GM12878 (cell line): ENCODE data around the gene CKMT2. TPM values are rescaled to one million over a fixed set of nuclear protein-coding genes. Genes with fewer than 3 reads are reported as not detected.

Source experiments
- ATAC-seq: fragments of 200-7000 bp; cut with Tn5 transposase; 3 replicates; pipeline ENCODE4 v1.9.1; 2020; ENCODE audit warnings: mild to moderate bottlenecking, moderate library complexity
- BruUV-seq: library from RNA; stranded (reverse); fragments of 400-500 nt; replicated peaks from 2 replicates; lab custom pipeline; 2021; lab: Mats Ljungman, UMichigan
- CTCF ChIA-PET: fragments of 300-600 bp; sonication (Branson Sonifier 250); formaldehyde crosslinking; extraction: SDS; loops from one replicate; lab custom pipeline; 2021; ENCODE audit warnings: inconsistent platforms; lab: Yijun Ruan, JAX
- POLR2A ChIA-PET: fragments of 350-600 bp; formaldehyde crosslinking; extraction: SDS; loops from one replicate; lab custom pipeline; 2021; ENCODE audit warnings: inconsistent platforms; lab: Charles Lee
- RAD21 ChIA-PET: fragments of 300-600 bp; sonication (Branson Sonifier 250); formaldehyde crosslinking; loops from one replicate; lab custom pipeline; 2023; ENCODE audit warnings: antibody characterized with exemption; ENCODE audit not compliant: unreplicated experiment; lab: Charles Lee
- SMC1A ChIA-PET: fragments of 300-600 bp; sonication (Branson Sonifier 250); formaldehyde crosslinking; loops from one replicate; lab custom pipeline; 2023; ENCODE audit not compliant: unreplicated experiment, uncharacterized antibody; lab: Charles Lee
- DNase-seq: peaks from one replicate; pipeline ENCODE4 v3.0.0-alpha.2; 2011; ENCODE audit warnings: low read depth, low spot score
- FAIRE-seq: peaks from 3 replicates; lab custom pipeline; 2011; peaks lifted over from hg19 to GRCh38; lab: Jason Lieb, UNC
- H2AFZ ChIP-seq: 2 replicates; pipeline ENCODE4 v1.6.0; 2011; ENCODE audit warnings: low read depth, low read length, control low read depth; ENCODE audit not compliant: control insufficient read depth
- H3K27ac ChIP-seq: 2 replicates; pipeline ENCODE4 v1.5.1; 2011; ENCODE audit warnings: control low read depth; ENCODE audit not compliant: control insufficient read depth, insufficient read depth
- H3K27me3 ChIP-seq, 2 experiments: replicated peaks in 1 of 2; 2 replicates each; pipeline versions ENCODE4 v1.6.0 to v1.6.1; 2011; ENCODE audit warnings: low read length in 1 of 2; ENCODE audit not compliant: control insufficient read depth in 2 of 2, insufficient read depth in 2 of 2
- H3K36me3 ChIP-seq, 2 experiments: 2 replicates each; pipeline ENCODE4 v1.5.1; 2011; ENCODE audit warnings: low read length in 1 of 2; ENCODE audit not compliant: control insufficient read depth in 2 of 2, insufficient read depth in 2 of 2
- H3K4me1 ChIP-seq: 2 replicates; pipeline ENCODE4 v1.6.1; 2011; ENCODE audit warnings: mild to moderate bottlenecking, low read length, moderate library complexity, mixed read lengths; ENCODE audit not compliant: control insufficient read depth, insufficient read depth
- H3K4me2 ChIP-seq: 2 replicates; pipeline ENCODE4 v1.6.0; 2011; ENCODE audit warnings: control low read depth; ENCODE audit not compliant: control insufficient read depth, insufficient read depth
- H3K4me3 ChIP-seq: fragments of 200-600 bp; sonication (generic); 2 replicates; pipeline ENCODE4 v1.5.1; 2016
- H3K79me2 ChIP-seq: 2 replicates; pipeline ENCODE4 v1.6.0; 2011; ENCODE audit warnings: low read length; ENCODE audit not compliant: control insufficient read depth, insufficient read depth
- H3K9ac ChIP-seq: 2 replicates; pipeline ENCODE4 v1.8.0; 2011; ENCODE audit warnings: low read length, control low read depth, mixed read lengths; ENCODE audit not compliant: control insufficient read depth, insufficient read depth
- H3K9me3 ChIP-seq: replicated peaks from 3 replicates; pipeline ENCODE4 v1.5.1; 2011; ENCODE audit warnings: mild to moderate bottlenecking, low read length; ENCODE audit not compliant: control insufficient read depth, insufficient read depth
- H4K20me1 ChIP-seq: 2 replicates; pipeline ENCODE4 v1.6.0; 2011; ENCODE audit not compliant: control insufficient read depth, insufficient read depth
- BCL3 ChIP-seq: IDR thresholded peaks from 2 replicates; pipeline ENCODE4 v1.6.1; 2011; ENCODE audit warnings: borderline replicate concordance, low read depth, mild to moderate bottlenecking, moderate library complexity, low read length; ENCODE audit not compliant: insufficient read depth, poor library complexity, severe bottlenecking
- BRCA1 ChIP-seq: IDR thresholded peaks from 2 replicates; pipeline ENCODE4 v1.6.1; 2011; ENCODE audit warnings: low read depth, low read length, improper control_type of control experiment
- CBX3 ChIP-seq: fragments of 200-600 bp; sonication (generic); IDR thresholded peaks from 2 replicates; pipeline ENCODE4 v1.6.1; 2016; ENCODE audit warnings: low read depth, borderline replicate concordance
- DPF2 ChIP-seq: fragments of 450-650 bp; IDR thresholded peaks from 2 replicates; pipeline ENCODE4 v1.6.1; 2017; ENCODE audit warnings: mild to moderate bottlenecking
- IRF3 ChIP-seq: fragments of 450-650 bp; IDR thresholded peaks from 2 replicates; pipeline ENCODE4 v1.6.1; 2014; ENCODE audit warnings: mild to moderate bottlenecking
- MXI1 ChIP-seq: fragments of 150-350 bp; IDR thresholded peaks from 2 replicates; pipeline ENCODE4 v1.6.1; 2011; ENCODE audit warnings: low read depth, mild to moderate bottlenecking, inconsistent platforms, low read length, improper control_type of control experiment
- SPI1 ChIP-seq: IDR thresholded peaks from 2 replicates; pipeline ENCODE4 v1.6.1; 2011; ENCODE audit warnings: low read depth, mild to moderate bottlenecking, low read length, moderate library complexity, borderline replicate concordance; ENCODE audit not compliant: insufficient read depth
- STAT1 ChIP-seq: fragments of 450-650 bp; conservative IDR thresholded peaks from 2 replicates; pipeline ENCODE4 v1.6.1; 2014; ENCODE audit warnings: antibody characterized with exemption, mild to moderate bottlenecking
- TARDBP ChIP-seq: IDR thresholded peaks from 2 replicates; pipeline ENCODE4 v1.6.1; 2016; ENCODE audit warnings: borderline replicate concordance
- WGBS: methylation state at CpG from one replicate; pipeline ENCODE4 v1.1.6; 2016; ENCODE audit warnings: low lambda C conversion rate; ENCODE audit not compliant: insufficient replicate concordance, insufficient coverage; ENCODE audit errors: missing lambda C conversion rate; 5-methylcytosine and 5-hydroxymethylcytosine counted together
- in situ Hi-C: fragments of 300-500 bp; cut with MboI; formaldehyde crosslinking; loops from 9 replicates; pipeline ENCODE4 v1.14.3; 2018; ENCODE audit warnings: mixed read lengths
- intact Hi-C: fragments of 100-400 bp; cut with micrococcal nuclease; formaldehyde crosslinking; loops from one replicate; pipeline ENCODE4 v1.14.2; 2022; ENCODE audit not compliant: unreplicated experiment
- polyA plus RNA-seq, 11 experiments: library from polyadenylated mRNA; depleted of rRNA in 4 of 11; unstranded in 6 of 11; stranded (reverse) in 5 of 11; fragments of >200 nt; fragmentation: Nextera tagmentation in 4 of 11; fragmentation: Illumina TruSeq in 1 of 11; extraction: Ambion mirVana in 4 of 11; extraction: Trizol in 1 of 11; gene quantifications; 1 replicate in 1 of 11; 2 replicates in 10 of 11; pipeline versions ENCODE4 v1.2.1 to v1.2.3, GENCODE V29; 2011 to 2016; ENCODE audit warnings: inconsistent platforms in 2 of 11, missing spikeins in 2 of 11, low read depth in 1 of 11
- total RNA-seq, 4 experiments: library from RNA; depleted of rRNA in 3 of 4; stranded (reverse); fragments of >200 nt in 3 of 4; fragmentation: Illumina TruSeq in 1 of 4; extraction: Trizol in 1 of 4; gene quantifications; 2 replicates each; pipeline versions ENCODE4 v1.2.1 to v1.2.3, GENCODE V29; 2013 to 2021

CKMT2 gene
- total and polyA plus RNA-seq, 10 of the 15 experiments (the other 5 are each of a cell fraction or from before 2014, with no cell fraction given): 0.70 to 1.2 TPM; not detected in 8

GRCh38 chr5:81305785-81306184 is 72.7 kb downstream of the CKMT2 start:
- RAD21 ChIA-PET: no interaction called here

GRCh38 chr5:81308836-81309235 is 75.7 kb downstream of the CKMT2 start:
- FAIRE-seq (no peak), ATAC-seq (no peak), DNase-seq (no peak)
- Histone ChIP-seq H3K79me2 (no peaks in the 10 kb centered on the region), H3K9me3 (no peaks in the 10 kb centered on the region), H3K4me2 (no peak overlapping the region), H3K9ac (no peak overlapping the region), H4K20me1 (no peaks in the 10 kb centered on the region), H3K36me3 (no peaks in the 10 kb centered on the region), H3K27me3 (no peaks in the 10 kb centered on the region), H3K4me3 (no peak overlapping the region), H3K4me1 (no peaks in the 10 kb centered on the region), H3K27ac (no peak overlapping the region), H2AFZ (no peak overlapping the region)
- TF ChIP-seq BCL3 (no peak), TARDBP (no peak), MXI1 (no peak), BRCA1 (no peak), STAT1 (no peak), CBX3 (no peak), IRF3 (no peak)
- in situ Hi-C loops: no loop called here
- SMC1A ChIA-PET: no interaction called here
- POLR2A ChIA-PET: interaction anchor here (0.5 kb wide), 1 partner anchor 443 kb away, joined by 3 read pairs; no protein-coding TSS in a partner anchor
- CTCF ChIA-PET: interaction anchor here (0.6 to 1.6 kb wide), 3 partner anchors 10 to 587 kb away, joined by 3 read pairs; no protein-coding TSS in a partner anchor
- RAD21 ChIA-PET: no interaction called here
- WGBS: 74% methylated on average over 2 of the region's 2 CpGs
- intact Hi-C loops: no loop called here
- BruUV-seq: no TSS peak

More at GRCh38 chr5:81305785-81306184, 72.7 kb downstream of the CKMT2 start:
- no TSS peak for BruUV-seq
- Histone ChIP-seq H4K20me1 (no peaks in the 10 kb centered on the region), H2AFZ (no peak overlapping the region), H3K27ac (no peak overlapping the region), H3K4me1 (no peaks in the 10 kb centered on the region), H3K79me2 (peaks cover 10% of the 10 kb centered on the region), H3K27me3 (no peaks in the 10 kb centered on the region), H3K4me3 (no peak overlapping the region), H3K4me2 (no peak overlapping the region), H3K9me3 (no peaks in the 10 kb centered on the region), H3K36me3 (no peaks in the 10 kb centered on the region), H3K9ac (no peak overlapping the region)
- CTCF ChIA-PET: no interaction called here
- FAIRE-seq: peak; percentile 27
- SMC1A ChIA-PET: no interaction called here
- no peak for DNase-seq
- TF ChIP-seq DPF2 (no peak), SPI1 (0 out of 2 replicates have a peak, but pooled peaks have one; percentile 20)
- POLR2A ChIA-PET: no interaction called here
- intact Hi-C loops: no loop called here
- in situ Hi-C loops: no loop called here
- ATAC-seq: peak; percentile 6; the same call in 1 of the 3 replicates
